Parathyroid adenoma (tissue), 2 donors: ENCODE results near the gene DNAH9.

Source experiments
- H2AFZ ChIP-seq: fragments of 300-600 bp; sonication (generic); one replicate; pipeline ENCODE4 v1.7.0; 2017; ENCODE audit warnings: antibody characterized with exemption, mild to moderate bottlenecking
- H3K27ac ChIP-seq: fragments of 300-600 bp; sonication (generic); one replicate; pipeline ENCODE4 v1.7.0; 2017
- H3K27me3 ChIP-seq: fragments of 300-600 bp; sonication (generic); one replicate; pipeline ENCODE4 v1.7.0; 2017; ENCODE audit warnings: low read length; ENCODE audit not compliant: control insufficient read depth, insufficient read depth
- H3K36me3 ChIP-seq: fragments of 300-600 bp; sonication (generic); one replicate; pipeline ENCODE4 v1.7.0; 2017; ENCODE audit warnings: low read length; ENCODE audit not compliant: control insufficient read depth, insufficient read depth
- H3K4me1 ChIP-seq: fragments of 300-600 bp; sonication (generic); one replicate; pipeline ENCODE4 v1.7.0; 2017; ENCODE audit warnings: control low read depth
- H3K4me2 ChIP-seq: fragments of 300-600 bp; sonication (generic); one replicate; pipeline ENCODE4 v1.7.0; 2017; ENCODE audit warnings: low read length
- H3K4me3 ChIP-seq: fragments of 300-600 bp; sonication (generic); one replicate; pipeline ENCODE4 v1.7.0; 2017; ENCODE audit warnings: low read depth, low read length
- H3K79me2 ChIP-seq: fragments of 300-600 bp; sonication (generic); one replicate; pipeline ENCODE4 v1.7.0; 2017; ENCODE audit warnings: control low read depth
- H3K9ac ChIP-seq: fragments of 300-600 bp; sonication (generic); one replicate; pipeline ENCODE4 v1.7.0; 2017; ENCODE audit warnings: mild to moderate bottlenecking
- H3K9me3 ChIP-seq: fragments of 300-600 bp; sonication (generic); one replicate; pipeline ENCODE4 v1.7.0; 2017; ENCODE audit warnings: low read length; ENCODE audit not compliant: control insufficient read depth
- TF ChIP-seq, protein P1 (sequence below): fragments of 300-600 bp; sonication (generic); IDR thresholded peaks from one replicate; pipeline ENCODE4 v1.7.0; 2017; ENCODE audit warnings: antibody characterized with exemption, mild to moderate bottlenecking
- donor health status: primary hyperparathyroidism.

The DNAH9 gene

DNA sequence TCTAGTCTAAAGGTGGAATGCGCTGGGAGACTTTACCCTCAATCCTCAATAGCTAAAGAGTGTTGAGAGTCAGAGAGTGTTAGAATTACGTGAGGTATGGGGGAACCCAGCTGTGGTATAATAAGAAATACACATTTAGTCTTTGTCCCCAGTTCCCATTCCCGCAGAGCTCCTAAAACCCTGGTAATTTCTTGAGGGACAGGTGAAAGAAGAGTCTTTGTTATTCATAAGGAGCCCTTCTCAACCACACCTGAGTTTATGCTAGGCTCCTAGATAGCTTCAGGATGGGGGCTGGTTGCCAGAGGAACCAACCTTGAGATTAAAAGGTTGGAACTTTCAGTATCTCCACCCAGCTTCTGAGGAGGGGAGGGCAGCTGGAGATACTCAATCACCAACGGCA lies 393.2 kb downstream of the DNAH9 start:
- TF ChIP-seq, protein P1, sequence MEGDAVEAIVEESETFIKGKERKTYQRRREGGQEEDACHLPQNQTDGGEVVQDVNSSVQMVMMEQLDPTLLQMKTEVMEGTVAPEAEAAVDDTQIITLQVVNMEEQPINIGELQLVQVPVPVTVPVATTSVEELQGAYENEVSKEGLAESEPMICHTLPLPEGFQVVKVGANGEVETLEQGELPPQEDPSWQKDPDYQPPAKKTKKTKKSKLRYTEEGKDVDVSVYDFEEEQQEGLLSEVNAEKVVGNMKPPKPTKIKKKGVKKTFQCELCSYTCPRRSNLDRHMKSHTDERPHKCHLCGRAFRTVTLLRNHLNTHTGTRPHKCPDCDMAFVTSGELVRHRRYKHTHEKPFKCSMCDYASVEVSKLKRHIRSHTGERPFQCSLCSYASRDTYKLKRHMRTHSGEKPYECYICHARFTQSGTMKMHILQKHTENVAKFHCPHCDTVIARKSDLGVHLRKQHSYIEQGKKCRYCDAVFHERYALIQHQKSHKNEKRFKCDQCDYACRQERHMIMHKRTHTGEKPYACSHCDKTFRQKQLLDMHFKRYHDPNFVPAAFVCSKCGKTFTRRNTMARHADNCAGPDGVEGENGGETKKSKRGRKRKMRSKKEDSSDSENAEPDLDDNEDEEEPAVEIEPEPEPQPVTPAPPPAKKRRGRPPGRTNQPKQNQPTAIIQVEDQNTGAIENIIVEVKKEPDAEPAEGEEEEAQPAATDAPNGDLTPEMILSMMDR: no peak
- H3K4me2 ChIP-seq: no peak overlapping the region
- H3K27ac ChIP-seq: no peak overlapping the region
- H2AFZ ChIP-seq: no peak overlapping the region
- no peaks in the 10 kb centered on the region for H3K36me3 ChIP-seq
- H3K4me3 ChIP-seq: no peak overlapping the region
- H3K79me2 ChIP-seq: peaks cover 3% of the 10 kb centered on the region
- H3K9me3 ChIP-seq: no peaks in the 10 kb centered on the region
- no peaks in the 10 kb centered on the region for H3K4me1 ChIP-seq
- no peaks in the 10 kb centered on the region for H3K27me3 ChIP-seq
- H3K9ac ChIP-seq: no peak overlapping the region

DNA sequence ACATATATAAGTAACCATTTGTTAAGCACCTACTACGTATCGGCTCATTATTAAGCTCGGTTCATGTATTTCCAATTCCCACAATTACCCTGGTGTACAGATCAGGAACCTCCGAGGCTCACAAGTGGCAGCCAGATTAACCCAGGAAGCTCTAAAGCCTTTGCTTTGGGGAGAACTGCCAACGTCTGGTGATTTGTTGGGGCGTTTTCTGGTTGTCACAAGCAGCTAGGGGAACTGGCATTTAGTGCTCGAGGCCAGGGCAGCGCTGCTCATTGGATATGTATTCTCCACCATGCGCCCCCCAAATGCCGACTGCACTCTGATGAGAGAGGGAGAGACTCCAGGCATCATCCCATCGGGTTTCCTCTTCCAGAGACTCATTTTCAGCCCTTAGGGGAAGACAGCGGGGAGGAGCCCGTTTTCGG lies 398.5 kb downstream of the DNAH9 start:
- TF ChIP-seq, protein P1: no peak
- Histone ChIP-seq H2AFZ (peak overlapping the region; percentile 99), H3K9ac (peak overlapping the region; percentile 56), H3K4me1 (no peaks in the 10 kb centered on the region), H3K4me2 (peak overlapping the region; percentile 89), H3K36me3 (no peaks in the 10 kb centered on the region), H3K9me3 (no peaks in the 10 kb centered on the region), H3K27me3 (no peaks in the 10 kb centered on the region), H3K79me2 (no peaks in the 10 kb centered on the region), H3K27ac (peak overlapping the region; percentile 78), H3K4me3 (peak overlapping the region; percentile 90)

DNA sequence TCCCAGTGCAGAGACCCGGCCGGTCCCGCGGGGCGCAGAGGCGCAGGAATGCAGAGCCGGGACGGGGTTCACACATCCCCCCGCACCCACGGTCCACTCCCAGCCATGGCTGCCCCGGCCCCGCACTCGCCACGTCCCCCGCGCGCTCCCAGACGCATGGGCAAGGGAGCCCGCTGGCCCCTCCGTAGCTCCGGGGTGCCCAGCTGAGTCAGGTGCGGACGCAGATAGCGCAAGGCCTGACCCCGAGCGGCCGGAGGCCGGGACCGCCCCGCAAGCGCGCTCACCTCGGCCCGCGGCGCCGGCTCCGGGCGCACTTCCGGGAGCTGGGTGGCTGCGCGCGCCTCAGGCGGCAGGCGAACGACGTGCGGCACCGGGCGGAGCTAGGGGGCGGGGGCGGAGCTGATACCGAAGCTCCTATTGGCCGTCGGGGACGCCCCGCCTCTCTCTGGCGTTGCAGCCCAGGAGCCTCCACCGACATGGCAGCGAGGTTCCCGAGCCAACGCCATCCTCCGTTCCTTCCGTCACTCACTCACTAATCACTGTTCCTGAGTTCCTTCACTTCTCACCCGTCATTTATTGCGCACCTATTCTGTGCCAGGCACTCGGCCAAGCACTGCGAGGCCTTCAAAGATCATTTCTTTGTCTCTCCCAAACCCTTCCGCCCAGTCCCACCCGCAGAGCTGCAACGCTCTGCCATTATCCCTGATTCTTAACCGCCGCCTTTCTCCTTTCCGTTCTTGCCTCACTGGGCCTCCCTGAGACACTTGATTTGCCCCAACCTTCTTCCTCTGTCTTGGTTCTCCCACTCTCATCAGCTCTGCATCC lies 399.1 kb downstream of the DNAH9 start, which contains the start of gene ZNF18:
ZNF18 (minus strand) TSS at position 329 of the 825 bp plus-strand sequence. CDS start 4,646 bp downstream, outside the sequence.
- TF ChIP-seq, protein P1: no peak
- Histone ChIP-seq H3K4me1 (no peaks in the 10 kb centered on the region), H3K36me3 (no peaks in the 10 kb centered on the region), H2AFZ (peak within 1 kb of the TSS; percentile 99), H3K9me3 (no peaks in the 10 kb centered on the region), H3K4me2 (peak within 1 kb of the TSS; percentile 89), H3K27me3 (no peaks in the 10 kb centered on the region), H3K79me2 (no peaks in the 10 kb centered on the region), H3K4me3 (peak within 1 kb of the TSS; percentile 90), H3K27ac (peak within 1 kb of the TSS; percentile 78), H3K9ac (peak within 1 kb of the TSS; percentile 56)

DNA sequence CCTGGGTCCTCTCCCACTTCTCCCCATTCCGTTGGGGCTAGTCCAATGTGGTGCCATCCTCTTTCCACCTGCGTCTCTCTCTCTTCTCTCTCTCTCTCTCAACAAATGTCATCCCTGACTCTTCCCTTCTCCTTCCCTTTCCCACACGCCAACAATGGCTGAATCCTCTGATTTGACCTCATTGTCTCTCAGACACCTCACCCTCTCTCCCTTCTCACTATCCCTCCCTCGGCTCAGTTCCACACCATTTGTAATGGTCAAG lies 399.6 kb downstream of the DNAH9 start:
- TF ChIP-seq, protein P1: no peak
- no peaks in the 10 kb centered on the region for H3K27me3 ChIP-seq
- H3K79me2 ChIP-seq: no peaks in the 10 kb centered on the region
- H2AFZ ChIP-seq: peak overlapping the region; percentile 89
- H3K4me1 ChIP-seq: no peaks in the 10 kb centered on the region
- H3K4me2 ChIP-seq: peak overlapping the region; percentile 85
- no peaks in the 10 kb centered on the region for H3K9me3 ChIP-seq
- H3K36me3 ChIP-seq: no peaks in the 10 kb centered on the region
- peak overlapping the region; percentile 90 for H3K4me3 ChIP-seq
- H3K27ac ChIP-seq: peak overlapping the region; percentile 78
- peak overlapping the region; percentile 4 for H3K9ac ChIP-seq

DNA sequence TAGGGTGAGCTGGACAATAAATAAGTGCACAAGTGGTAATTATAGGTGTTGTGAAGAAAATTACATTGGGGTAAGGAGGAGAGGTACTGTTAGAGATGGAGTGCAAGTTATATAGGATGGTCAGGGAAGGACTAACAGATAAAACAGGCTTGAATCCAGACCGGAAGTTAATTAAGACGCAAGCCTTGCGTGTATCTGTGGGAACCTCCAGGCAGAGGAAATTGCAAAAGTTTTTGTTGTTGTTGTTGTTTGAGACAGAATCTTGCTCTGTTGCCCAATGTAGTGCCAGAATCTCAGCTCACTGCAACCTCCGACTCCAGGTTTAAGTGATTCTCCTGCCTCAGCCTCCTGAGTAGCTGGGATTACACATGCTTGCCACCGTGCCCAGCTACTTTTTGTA lies 401.4 kb downstream of the DNAH9 start:
- Histone ChIP-seq H3K4me1 (no peaks in the 10 kb centered on the region), H3K27me3 (no peaks in the 10 kb centered on the region), H3K27ac (no peak overlapping the region), H3K9me3 (no peaks in the 10 kb centered on the region), H3K4me3 (no peak overlapping the region), H2AFZ (no peak overlapping the region), H3K36me3 (no peaks in the 10 kb centered on the region), H3K79me2 (no peaks in the 10 kb centered on the region), H3K4me2 (no peak overlapping the region), H3K9ac (no peak overlapping the region)
- TF ChIP-seq, protein P1: no peak
